Measurements from ENCODE around the gene ACYP2.
"Not testable (repeated sequence)": the region's sequence is repeated elsewhere in the genome, so short reads cannot be mapped to it uniquely, and the experiment has no call there.

ACYP2 gene

DNA sequence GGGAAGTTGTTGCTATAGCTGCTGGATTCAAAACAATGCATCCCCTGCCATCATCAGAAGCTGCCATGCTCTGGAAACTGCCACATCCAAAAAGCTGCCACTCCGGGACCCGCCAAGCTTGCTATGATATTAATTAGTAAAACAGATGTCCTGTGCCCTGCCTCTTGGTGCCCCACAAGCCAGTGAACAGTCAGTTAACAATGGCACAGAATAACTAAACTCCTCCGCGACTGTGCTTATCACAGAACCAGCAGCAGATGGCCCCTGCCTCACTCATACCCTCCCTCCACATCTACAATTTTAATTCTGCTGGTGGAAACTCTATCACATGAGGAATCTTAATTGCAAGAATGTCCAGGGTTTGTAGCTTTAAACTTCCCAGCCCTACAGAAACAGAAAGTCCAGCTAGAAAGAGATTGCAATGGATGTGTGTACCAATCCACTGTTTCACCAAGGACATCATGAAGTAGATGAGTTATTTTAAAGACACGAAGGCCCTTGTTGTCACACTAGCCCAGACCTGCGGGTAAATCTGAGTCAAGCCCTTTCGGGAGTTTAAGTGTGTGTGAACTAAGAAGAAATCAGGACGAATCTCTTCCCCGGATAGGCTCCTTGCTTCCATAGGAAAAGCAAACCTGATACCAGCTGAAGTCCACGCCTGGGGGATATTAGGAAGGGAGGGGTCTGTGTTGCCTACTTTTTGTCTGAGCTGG, 7.4 kb upstream of the ACYP2 start:
- no peaks in the 10 kb centered on the region for H3K9me3 Mint-ChIP-seq
- no peaks in the 10 kb centered on the region for H3K36me3 Mint-ChIP-seq (ENCODE audit: low read depth)
- no peak overlapping the region for H3K4me3 Mint-ChIP-seq
- peaks cover 4% of the 10 kb centered on the region for H3K4me1 Mint-ChIP-seq (ENCODE audit: low read depth)
- no peak overlapping the region for H3K27ac Mint-ChIP-seq
- H3K27me3 Mint-ChIP-seq (ENCODE audit: low read depth), result peaks cover 6% of the 10 kb centered on the region

DNA sequence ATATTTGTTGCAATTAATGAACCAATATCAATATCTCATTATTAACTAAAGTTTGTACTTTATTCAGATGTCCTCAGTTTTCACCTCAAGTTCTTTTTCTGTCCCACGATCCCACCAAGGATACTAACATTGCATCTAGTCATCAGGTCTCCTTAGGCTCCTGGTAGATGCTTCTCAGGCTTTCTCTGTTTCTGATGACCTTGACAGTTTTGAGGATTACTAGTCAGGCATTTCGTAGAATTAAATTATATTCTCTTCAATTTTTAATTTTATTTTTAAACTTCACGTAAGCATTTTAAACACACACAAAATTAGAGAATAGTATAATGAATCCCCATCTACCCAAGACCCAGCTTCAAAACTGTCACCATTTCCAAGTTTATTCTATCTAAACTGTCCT, 5.6 kb upstream of the ACYP2 start:
- H3K36me3 Mint-ChIP-seq (ENCODE audit: low read depth), result peaks cover 5% of the 10 kb centered on the region
- no peak overlapping the region for H3K27ac Mint-ChIP-seq
- peaks cover 4% of the 10 kb centered on the region for H3K4me1 Mint-ChIP-seq (ENCODE audit: low read depth)
- peaks cover 6% of the 10 kb centered on the region for H3K27me3 Mint-ChIP-seq (ENCODE audit: low read depth)
- H3K9me3 Mint-ChIP-seq, result peaks cover 3% of the 10 kb centered on the region
- no peak overlapping the region for H3K4me3 Mint-ChIP-seq

DNA sequence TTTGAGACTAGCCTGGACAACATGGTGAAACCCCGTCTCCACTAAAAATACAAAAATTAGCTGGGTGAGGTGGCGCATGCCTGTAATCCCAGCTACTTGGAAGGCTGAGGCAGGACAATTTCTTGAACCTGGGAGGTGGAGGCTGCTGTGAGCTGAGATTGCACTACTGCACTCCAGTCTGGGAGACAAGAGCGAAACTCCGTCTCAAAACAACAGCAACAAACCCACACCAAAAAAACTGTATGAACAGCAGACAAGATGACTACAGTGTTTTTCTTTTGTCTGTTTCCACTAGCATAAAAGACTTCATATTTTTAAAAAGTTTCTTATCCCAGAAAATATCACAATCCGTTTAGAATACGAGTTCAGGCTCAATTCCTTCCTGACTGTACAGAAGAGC, 936 bp upstream of the ACYP2 start:
- not testable (repeated sequence) for H3K27me3 Mint-ChIP-seq (ENCODE audit: low read depth)
- peak overlapping the region; percentile 99 for H3K27ac Mint-ChIP-seq
- peak overlapping the region; percentile 94 for H3K4me3 Mint-ChIP-seq
- peaks cover 23% of the 10 kb centered on the region for H3K36me3 Mint-ChIP-seq (ENCODE audit: low read depth)
- peaks cover 14% of the 10 kb centered on the region for H3K9me3 Mint-ChIP-seq
- peaks cover 16% of the 10 kb centered on the region for H3K4me1 Mint-ChIP-seq (ENCODE audit: low read depth)

DNA sequence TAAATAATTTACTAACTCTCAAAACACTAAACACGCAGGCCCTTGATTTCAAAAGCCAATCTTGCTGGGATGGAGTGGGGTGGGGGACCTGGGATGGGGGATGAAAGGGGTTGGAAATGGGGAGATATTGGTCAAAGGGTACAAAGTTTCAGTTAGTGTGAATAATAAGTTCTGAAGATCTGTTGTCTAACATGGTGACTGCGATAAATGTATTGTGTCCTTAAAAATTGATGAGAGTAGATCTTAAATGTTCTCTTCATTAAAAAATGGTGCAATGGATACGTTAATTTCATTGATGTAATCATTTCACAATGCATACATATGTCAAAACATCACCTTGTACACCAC, 505 bp upstream of the ACYP2 start:
- peaks cover 6% of the 10 kb centered on the region for H3K27me3 Mint-ChIP-seq (ENCODE audit: low read depth)
- peak overlapping the region; percentile 99 for H3K27ac Mint-ChIP-seq
- peak overlapping the region; percentile 94 for H3K4me3 Mint-ChIP-seq
- peaks cover 16% of the 10 kb centered on the region for H3K4me1 Mint-ChIP-seq (ENCODE audit: low read depth)
- peaks cover 23% of the 10 kb centered on the region for H3K36me3 Mint-ChIP-seq (ENCODE audit: low read depth)
- H3K9me3 Mint-ChIP-seq, result peaks cover 15% of the 10 kb centered on the region

DNA sequence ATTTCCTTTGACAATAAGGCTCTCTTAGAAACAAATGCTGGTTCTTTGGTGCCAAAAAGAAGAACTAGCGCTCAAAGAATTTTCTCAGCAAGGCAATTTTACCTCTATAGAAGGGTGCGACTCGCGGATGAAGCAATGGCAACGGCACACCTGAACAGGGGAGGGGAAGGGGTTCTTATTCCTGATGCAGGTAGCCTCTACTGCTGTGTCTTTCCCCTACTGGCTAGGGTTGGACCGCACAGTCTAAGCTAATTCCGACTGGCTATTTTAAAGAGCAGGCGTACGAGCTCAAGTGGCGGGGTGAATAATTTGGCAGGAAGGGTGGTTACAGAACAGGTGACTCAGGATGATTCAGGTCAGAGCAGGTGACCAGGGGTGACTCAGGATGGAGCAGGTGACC, 1.2 kb downstream of the ACYP2 start:
- peak overlapping the region; percentile 94 for H3K4me3 Mint-ChIP-seq
- peak overlapping the region; percentile 49 for H3K27ac Mint-ChIP-seq
- H3K4me1 Mint-ChIP-seq (ENCODE audit: low read depth), result peaks cover 16% of the 10 kb centered on the region
- H3K27me3 Mint-ChIP-seq (ENCODE audit: low read depth), result not testable (repeated sequence)
- H3K36me3 Mint-ChIP-seq (ENCODE audit: low read depth), result peaks cover 23% of the 10 kb centered on the region
- peaks cover 23% of the 10 kb centered on the region for H3K9me3 Mint-ChIP-seq

DNA sequence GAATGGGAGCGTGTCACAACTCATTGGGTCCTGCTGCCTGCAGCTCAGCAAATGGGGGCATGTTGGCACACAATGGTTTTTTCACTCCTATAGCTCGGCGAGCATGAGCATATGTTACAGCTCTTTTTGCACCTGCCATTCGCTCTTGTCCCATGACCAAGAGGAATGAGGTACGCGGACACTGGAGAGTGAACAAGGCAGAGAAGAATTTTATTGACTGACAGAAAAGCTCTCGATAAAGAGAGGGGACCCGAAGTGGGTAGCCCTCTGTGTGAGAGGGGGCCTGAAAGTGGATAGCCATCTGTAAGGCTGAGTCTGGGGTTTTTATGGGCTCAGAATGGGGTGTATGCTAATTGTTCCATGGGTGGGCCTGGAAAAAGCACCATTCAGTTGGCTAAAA, 5.5 kb downstream of the ACYP2 start:
- Mint-ChIP-seq H3K36me3 (ENCODE audit: low read depth) (peaks cover 14% of the 10 kb centered on the region), H3K4me3 (no peak overlapping the region), H3K27ac (no peak overlapping the region), H3K9me3 (peaks cover 18% of the 10 kb centered on the region), H3K27me3 (ENCODE audit: low read depth) (no peaks in the 10 kb centered on the region), H3K4me1 (ENCODE audit: low read depth) (peaks cover 4% of the 10 kb centered on the region)

DNA sequence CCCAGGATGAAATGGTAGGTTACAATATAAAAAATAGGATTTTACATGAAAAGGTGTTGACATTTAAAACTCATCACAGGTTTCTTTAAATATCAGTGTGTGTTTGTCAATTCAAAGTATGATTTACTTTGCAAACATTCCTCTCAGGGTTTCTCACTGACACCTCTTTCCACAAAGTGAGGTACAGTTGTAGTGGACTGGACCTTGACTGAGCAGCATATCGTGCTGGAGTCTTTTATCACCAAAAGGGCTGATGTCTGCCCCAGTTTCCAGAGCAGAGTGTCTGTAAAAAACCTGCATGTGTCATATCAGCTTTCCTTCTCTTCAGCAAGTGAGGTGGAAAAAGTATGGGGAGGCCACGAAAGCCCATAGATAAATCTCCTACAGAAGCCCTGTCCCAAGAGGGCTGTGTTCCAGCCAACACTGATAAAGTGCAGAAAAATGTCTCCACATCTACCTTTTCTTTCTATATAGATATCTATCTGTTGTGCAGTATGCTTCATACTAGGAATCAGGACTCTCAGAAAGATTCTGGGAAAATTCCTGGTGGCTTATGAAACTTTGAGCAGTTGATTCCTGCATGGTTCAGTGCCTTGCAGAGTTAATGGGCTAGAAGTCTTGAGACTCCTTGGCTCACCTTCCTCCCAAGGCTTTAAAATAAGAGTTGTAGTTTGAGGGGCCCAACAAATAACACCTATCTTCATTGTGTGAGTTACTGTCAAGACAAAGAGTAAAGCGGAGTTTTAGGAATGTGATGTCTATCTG, 6.9 kb downstream of the ACYP2 start:
- Mint-ChIP-seq H3K36me3 (ENCODE audit: low read depth) (peaks cover 7% of the 10 kb centered on the region), H3K4me1 (ENCODE audit: low read depth) (no peaks in the 10 kb centered on the region), H3K27me3 (ENCODE audit: low read depth) (no peaks in the 10 kb centered on the region), H3K9me3 (peaks cover 9% of the 10 kb centered on the region), H3K4me3 (no peak overlapping the region), H3K27ac (no peak overlapping the region)

DNA sequence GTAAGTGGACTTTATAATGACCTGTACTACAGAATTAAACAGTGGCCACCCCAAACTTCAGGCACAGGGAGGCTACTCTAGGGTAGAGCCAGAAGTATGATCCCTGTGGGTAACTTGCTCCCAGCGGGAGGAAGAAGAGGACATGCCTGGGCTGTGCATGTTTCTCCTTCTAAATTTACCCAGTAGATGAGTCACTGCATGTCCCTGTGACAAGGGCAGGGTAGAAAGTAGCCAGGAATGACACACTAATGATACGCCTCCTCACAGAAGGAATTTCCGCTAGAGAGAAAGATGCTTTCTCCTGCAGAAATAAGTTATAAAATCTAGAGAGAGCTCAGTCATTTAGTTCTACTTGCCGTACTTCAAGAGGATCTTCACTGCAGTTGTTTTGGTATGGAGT, 7.5 kb downstream of the ACYP2 start:
- peaks cover 4% of the 10 kb centered on the region for H3K36me3 Mint-ChIP-seq (ENCODE audit: low read depth)
- no peaks in the 10 kb centered on the region for H3K27me3 Mint-ChIP-seq (ENCODE audit: low read depth)
- no peak overlapping the region for H3K27ac Mint-ChIP-seq
- H3K4me1 Mint-ChIP-seq (ENCODE audit: low read depth), result no peaks in the 10 kb centered on the region
- peaks cover 9% of the 10 kb centered on the region for H3K9me3 Mint-ChIP-seq
- H3K4me3 Mint-ChIP-seq, result no peak overlapping the region

DNA sequence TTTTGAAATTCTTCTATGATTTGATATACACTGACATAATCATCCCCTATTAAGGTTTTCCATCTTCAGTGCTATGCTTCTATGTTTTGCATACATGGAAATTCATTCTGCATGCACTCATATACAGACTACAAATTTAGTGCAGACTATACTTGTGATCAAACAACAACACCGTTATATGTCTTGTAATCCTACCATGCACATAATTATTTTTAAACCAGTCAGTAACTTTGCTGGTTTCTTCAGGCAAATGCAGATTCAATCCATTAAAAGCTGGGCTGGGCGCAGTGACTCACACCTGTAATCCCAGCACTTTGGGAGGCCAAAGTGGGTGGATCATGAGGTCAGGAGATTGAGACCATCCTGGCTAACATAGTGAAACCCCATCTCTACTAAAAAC, 11.8 kb downstream of the ACYP2 start:
- not testable (repeated sequence) for H3K27me3 Mint-ChIP-seq (ENCODE audit: low read depth); H3K4me1 Mint-ChIP-seq (ENCODE audit: low read depth); H3K36me3 Mint-ChIP-seq (ENCODE audit: low read depth)

DNA sequence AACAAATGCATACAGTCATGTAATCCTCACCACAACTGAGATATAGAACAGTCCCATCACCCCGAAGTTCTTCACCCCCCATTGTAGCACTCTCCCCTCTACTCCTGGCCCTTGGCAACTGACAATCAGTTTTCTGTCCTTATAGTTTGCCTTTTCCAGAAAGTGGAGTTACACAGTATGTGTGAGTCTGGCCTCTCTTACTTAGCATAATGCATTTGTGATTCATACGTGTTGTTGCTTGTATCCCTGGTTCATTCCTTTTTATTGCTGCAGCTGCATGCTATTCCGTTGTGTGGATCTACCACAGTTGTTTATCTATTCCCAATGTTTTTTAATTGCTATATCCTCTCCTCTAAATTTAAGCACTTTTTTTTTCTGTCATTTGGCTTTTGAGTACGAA, 17.6 kb downstream of the ACYP2 start:
- Mint-ChIP-seq H3K27ac (no peak overlapping the region), H3K4me3 (no peak overlapping the region), H3K27me3 (ENCODE audit: low read depth) (no peaks in the 10 kb centered on the region), H3K4me1 (ENCODE audit: low read depth) (no peaks in the 10 kb centered on the region), H3K36me3 (ENCODE audit: low read depth) (no peaks in the 10 kb centered on the region), H3K9me3 (no peaks in the 10 kb centered on the region)

More for the DNA sequence above, 11.8 kb downstream of the ACYP2 start:
- not testable (repeated sequence) for H3K27ac Mint-ChIP-seq, H3K4me3 Mint-ChIP-seq, H3K9me3 Mint-ChIP-seq

DNA sequence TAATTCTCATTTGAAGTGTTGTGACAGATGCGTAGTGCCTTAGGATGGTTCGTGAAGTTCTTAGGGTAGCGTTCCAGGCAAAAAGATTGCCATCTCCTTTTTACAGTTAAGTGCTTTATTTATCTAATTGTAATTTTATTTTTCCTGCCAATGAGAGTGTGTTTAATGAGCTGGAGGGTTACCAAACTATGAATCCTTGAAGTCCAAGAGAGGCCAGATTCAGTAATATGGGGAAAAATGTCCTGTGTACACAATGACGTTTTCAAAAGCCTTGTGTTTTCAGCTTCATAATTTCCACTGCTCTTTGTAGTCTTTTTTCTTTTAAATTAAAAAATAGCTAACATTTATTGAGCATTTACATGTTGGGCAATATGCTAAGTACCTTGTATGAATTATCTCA, 23.8 kb downstream of the ACYP2 start:
- no peaks in the 10 kb centered on the region for H3K4me1 Mint-ChIP-seq (ENCODE audit: low read depth)
- no peaks in the 10 kb centered on the region for H3K36me3 Mint-ChIP-seq (ENCODE audit: low read depth)
- H3K27me3 Mint-ChIP-seq (ENCODE audit: low read depth), result no peaks in the 10 kb centered on the region
- no peak overlapping the region for H3K4me3 Mint-ChIP-seq
- H3K27ac Mint-ChIP-seq, result no peak overlapping the region
- H3K9me3 Mint-ChIP-seq, result no peaks in the 10 kb centered on the region

DNA sequence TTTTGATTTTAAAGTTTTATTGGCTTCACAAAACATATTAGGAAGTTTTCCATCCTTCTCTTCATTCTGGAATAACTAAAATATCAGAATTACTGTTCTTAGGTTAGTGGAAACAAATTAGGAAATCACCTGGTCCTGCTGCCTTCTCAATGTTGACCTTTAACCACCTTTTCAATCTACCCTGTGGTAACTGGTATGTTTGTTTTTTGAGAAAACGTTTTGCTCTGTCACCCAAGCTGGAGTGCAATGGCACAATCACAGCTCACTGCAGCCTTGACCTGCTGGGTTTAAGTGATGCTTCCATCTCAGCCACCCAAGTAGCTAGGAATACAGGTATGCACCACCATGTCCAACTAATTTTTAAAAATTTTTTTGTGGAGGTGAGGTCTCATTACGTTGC, 28.4 kb downstream of the ACYP2 start:
- Mint-ChIP-seq H3K27me3 (ENCODE audit: low read depth) (no peaks in the 10 kb centered on the region), H3K9me3 (no peaks in the 10 kb centered on the region), H3K4me1 (ENCODE audit: low read depth) (no peaks in the 10 kb centered on the region), H3K27ac (no peak overlapping the region), H3K36me3 (ENCODE audit: low read depth) (no peaks in the 10 kb centered on the region), H3K4me3 (no peak overlapping the region)

DNA sequence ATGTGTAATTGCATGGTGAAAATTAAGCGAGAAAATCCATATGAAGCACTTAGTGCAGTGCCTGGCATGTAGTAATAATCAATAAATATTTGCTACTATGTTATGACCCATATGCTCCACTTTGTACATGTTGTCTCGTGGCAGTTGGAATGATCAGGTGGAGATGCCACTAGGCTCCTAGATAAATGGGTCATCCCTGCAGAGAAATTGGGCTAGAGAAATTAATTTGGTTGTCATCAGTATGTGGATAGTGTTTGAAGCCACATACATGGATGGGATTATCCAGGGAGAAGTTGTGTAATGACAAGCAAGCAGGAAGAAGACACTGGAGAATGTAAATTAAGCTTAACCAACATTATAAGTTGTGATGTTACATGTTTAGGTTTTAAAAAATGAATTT, 33.0 kb downstream of the ACYP2 start:
- H3K9me3 Mint-ChIP-seq, result no peaks in the 10 kb centered on the region
- no peak overlapping the region for H3K4me3 Mint-ChIP-seq
- no peaks in the 10 kb centered on the region for H3K27me3 Mint-ChIP-seq (ENCODE audit: low read depth)
- no peaks in the 10 kb centered on the region for H3K4me1 Mint-ChIP-seq (ENCODE audit: low read depth)
- no peaks in the 10 kb centered on the region for H3K36me3 Mint-ChIP-seq (ENCODE audit: low read depth)
- no peak overlapping the region for H3K27ac Mint-ChIP-seq

DNA sequence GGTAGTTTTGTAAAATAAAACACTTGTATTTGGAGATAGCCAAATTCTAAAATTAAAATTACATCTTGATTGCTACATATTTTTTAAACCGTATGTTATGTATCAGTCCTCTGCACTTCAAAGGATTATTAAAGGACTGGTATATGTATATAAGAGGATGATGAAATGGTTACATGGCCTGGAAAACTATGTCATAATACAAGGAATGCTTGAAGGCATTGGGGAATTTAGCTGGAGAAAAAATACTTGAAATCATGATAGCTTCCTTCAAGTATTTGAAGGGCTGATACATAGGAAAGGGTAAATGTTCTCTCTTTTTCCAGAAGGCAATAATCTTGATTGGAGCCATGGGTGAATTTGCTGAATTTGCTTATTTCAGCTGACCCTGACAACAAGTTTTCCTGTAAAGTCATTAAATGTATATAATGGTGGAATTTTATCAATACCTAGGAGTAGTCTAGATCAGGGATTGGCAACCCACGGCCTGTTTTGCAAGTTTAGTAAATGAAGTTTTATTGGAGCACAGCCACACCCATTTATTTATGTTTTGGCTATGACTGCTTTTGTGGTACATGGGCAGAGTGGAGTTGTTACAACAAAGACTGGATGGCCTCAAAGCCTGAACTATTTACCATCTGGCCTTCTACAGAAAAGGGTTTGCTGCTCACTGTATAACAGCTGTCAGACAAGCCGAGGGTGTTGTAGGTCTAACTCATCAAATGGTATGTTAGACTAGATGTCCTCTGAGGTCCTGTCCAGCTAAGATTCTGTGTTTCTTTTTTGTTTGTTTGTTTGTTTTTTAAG, 34.4 kb downstream of the ACYP2 start:
- H3K27ac Mint-ChIP-seq, result no peak overlapping the region
- no peak overlapping the region for H3K4me3 Mint-ChIP-seq
- no peaks in the 10 kb centered on the region for H3K27me3 Mint-ChIP-seq (ENCODE audit: low read depth)
- H3K9me3 Mint-ChIP-seq, result peaks cover 5% of the 10 kb centered on the region
- H3K36me3 Mint-ChIP-seq (ENCODE audit: low read depth), result peaks cover 2% of the 10 kb centered on the region
- no peaks in the 10 kb centered on the region for H3K4me1 Mint-ChIP-seq (ENCODE audit: low read depth)

DNA sequence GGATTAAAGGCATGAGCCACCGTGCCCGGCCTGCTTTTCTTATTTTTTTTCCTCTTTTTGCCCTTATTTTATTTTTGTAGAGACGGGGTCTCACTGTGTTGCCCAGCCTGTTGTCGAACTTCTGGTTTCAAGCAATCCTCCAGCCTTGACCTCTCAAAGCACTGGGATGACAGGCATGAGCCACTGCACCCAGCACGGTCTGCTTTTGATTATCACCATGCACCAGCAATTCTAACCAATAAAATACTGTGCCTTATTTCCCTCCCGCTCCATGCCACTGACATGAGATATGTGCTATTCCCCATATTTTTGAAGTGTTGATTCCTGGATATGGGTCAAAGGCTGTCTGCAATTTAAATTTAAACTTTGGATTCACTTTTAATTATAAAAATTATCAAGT, 42.9 kb downstream of the ACYP2 start:
- H3K27ac Mint-ChIP-seq, result no peak overlapping the region
- H3K4me1 Mint-ChIP-seq (ENCODE audit: low read depth), result no peaks in the 10 kb centered on the region
- peaks cover 17% of the 10 kb centered on the region for H3K9me3 Mint-ChIP-seq
- H3K36me3 Mint-ChIP-seq (ENCODE audit: low read depth), result peaks cover 5% of the 10 kb centered on the region
- no peak overlapping the region for H3K4me3 Mint-ChIP-seq
- H3K27me3 Mint-ChIP-seq (ENCODE audit: low read depth), result no peaks in the 10 kb centered on the region

Measured in T-helper 1 cell treated with Interleukin-12 subunit alpha and Interleukin-12 subunit beta and Interleukin-4 antibody, amounts not matched to agents 30 μg/mL and 1 μg/mL, for 36 hours (primary cell).